Measurements from ENCODE around the gene ROBO2. TPM values are rescaled to one million over a fixed set of nuclear protein-coding genes. Genes with fewer than 3 reads are reported as not detected.

ROBO2 gene
- total and polyA plus RNA-seq, 12 donors: 0.04 to 3.5 (median 0.34) TPM; not detected in 3

GRCh38 chr3:77267589-77267988 lies 227.7 kb downstream of the ROBO2 start:
- ATAC-seq: no peak

DNA sequence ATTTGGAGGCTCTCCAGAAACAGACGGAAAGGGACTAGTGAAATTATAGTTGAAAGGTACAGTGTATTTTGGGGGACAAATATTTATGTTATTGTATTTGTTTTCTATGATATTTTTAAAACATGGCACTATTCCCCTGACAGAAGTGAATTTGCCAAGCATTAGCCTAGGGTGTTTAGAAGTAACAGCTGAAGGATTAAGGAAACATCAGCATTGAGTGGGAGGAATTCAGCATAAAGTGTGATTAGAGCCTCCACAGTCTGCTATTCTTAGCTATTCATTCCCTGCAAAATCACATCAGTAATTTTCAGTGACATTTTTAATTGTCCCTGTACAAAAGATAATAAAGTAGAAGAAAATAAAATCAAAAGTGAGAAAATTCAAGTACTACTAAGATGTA lies 231.4 kb downstream of the ROBO2 start:
- Histone ChIP-seq H3K4me3 (no peak overlapping the region), H3K36me3 (no peaks in the 10 kb centered on the region), H3K9me3 (no peaks in the 10 kb centered on the region), H3K27me3 (no peaks in the 10 kb centered on the region), H3K27ac (no peak overlapping the region), H3K4me1 (no peaks in the 10 kb centered on the region)
- DNase-seq (no peak), ATAC-seq (no peak)
- intact Hi-C loops (cut with DNase I): no loop called here
- TF ChIP-seq, protein P1, sequence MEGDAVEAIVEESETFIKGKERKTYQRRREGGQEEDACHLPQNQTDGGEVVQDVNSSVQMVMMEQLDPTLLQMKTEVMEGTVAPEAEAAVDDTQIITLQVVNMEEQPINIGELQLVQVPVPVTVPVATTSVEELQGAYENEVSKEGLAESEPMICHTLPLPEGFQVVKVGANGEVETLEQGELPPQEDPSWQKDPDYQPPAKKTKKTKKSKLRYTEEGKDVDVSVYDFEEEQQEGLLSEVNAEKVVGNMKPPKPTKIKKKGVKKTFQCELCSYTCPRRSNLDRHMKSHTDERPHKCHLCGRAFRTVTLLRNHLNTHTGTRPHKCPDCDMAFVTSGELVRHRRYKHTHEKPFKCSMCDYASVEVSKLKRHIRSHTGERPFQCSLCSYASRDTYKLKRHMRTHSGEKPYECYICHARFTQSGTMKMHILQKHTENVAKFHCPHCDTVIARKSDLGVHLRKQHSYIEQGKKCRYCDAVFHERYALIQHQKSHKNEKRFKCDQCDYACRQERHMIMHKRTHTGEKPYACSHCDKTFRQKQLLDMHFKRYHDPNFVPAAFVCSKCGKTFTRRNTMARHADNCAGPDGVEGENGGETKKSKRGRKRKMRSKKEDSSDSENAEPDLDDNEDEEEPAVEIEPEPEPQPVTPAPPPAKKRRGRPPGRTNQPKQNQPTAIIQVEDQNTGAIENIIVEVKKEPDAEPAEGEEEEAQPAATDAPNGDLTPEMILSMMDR (IDR thresholded peaks at IDR 0.05): no peak
- 45 to 84% methylated on average over 1 of the region's 1 CpG for WGBS, 2 donors

More at GRCh38 chr3:77267589-77267988, 227.7 kb downstream of the ROBO2 start:
- 91 to 96% methylated on average over 3 of the region's 3 CpGs for WGBS, 2 donors
- Histone ChIP-seq H3K9me3 (no peaks in the 10 kb centered on the region), H3K27ac (no peak overlapping the region), H3K4me1 (no peaks in the 10 kb centered on the region), H3K4me3 (no peak overlapping the region), H3K27me3 (no peaks in the 10 kb centered on the region), H3K36me3 (no peaks in the 10 kb centered on the region)
- DNase-seq: no peak
- intact Hi-C loops (cut with DNase I): no loop called here
- TF ChIP-seq, protein P1 (IDR thresholded peaks at IDR 0.05): no peak

DNA sequence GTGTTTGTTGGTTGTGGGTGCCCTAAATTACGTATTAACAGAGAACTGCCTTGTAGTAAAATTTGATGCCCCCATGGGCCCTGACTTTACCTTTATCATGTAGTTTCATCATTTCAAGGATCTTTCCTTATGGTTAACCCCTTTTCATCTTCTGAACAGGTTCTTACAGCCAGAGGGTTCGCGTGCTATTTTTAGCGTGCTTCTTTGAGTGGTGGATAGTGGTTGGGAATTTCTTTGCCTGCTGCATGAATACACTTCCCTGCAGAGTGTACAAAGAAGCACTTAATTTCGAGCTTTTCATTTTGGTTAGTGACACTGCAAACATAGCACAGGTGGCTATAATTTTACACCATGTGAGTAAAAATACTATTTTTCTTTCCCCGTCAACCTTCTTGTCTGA lies 231.8 kb downstream of the ROBO2 start:
- H3K27ac ChIP-seq: no peak overlapping the region
- TF ChIP-seq, protein P1 (IDR thresholded peaks at IDR 0.05): no peak
- H3K4me3 ChIP-seq: no peak overlapping the region
- DNase-seq (no peak), ATAC-seq (no peak)
- no peaks in the 10 kb centered on the region for H3K36me3 ChIP-seq
- no peaks in the 10 kb centered on the region for H3K4me1 ChIP-seq
- H3K9me3 ChIP-seq: no peaks in the 10 kb centered on the region
- WGBS, 2 donors: 62 to 69% methylated on average over 6 of the region's 6 CpGs
- H3K27me3 ChIP-seq: no peaks in the 10 kb centered on the region
- intact Hi-C loops (cut with DNase I): no loop called here

DNA sequence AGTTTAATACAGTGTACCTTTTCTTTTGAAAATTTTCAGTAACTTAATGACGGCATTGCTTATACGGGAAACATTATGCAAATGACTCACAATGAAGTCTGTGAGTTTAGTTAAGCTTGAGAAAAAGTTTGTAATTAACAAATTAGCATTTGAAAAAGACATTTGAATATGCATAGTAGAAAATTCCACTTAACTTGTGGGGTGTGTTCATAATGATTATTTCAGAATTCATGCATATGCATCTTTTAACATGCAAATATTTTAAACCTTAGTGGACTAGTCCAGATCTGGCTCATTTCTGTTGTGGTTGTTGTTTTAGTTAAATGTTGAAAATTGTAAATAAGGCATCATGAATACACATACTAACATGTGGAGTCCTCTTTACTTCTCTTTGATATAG lies 239.4 kb downstream of the ROBO2 start:
- H3K27ac ChIP-seq: no peak overlapping the region
- no peak overlapping the region for H3K4me3 ChIP-seq
- intact Hi-C loops (cut with DNase I): no loop called here
- H3K36me3 ChIP-seq: no peaks in the 10 kb centered on the region
- no peak for ATAC-seq
- 88 to 95% methylated on average over 2 of the region's 2 CpGs for WGBS, 2 donors
- H3K27me3 ChIP-seq: no peaks in the 10 kb centered on the region
- TF ChIP-seq, protein P1 (IDR thresholded peaks at IDR 0.05): no peak
- no peaks in the 10 kb centered on the region for H3K9me3 ChIP-seq
- no peaks in the 10 kb centered on the region for H3K4me1 ChIP-seq
- no peak for DNase-seq
